CD8-positive, alpha-beta memory T cell (primary cell): Measurements from ENCODE around the gene PSMC3. TPM values are rescaled to one million over a fixed set of nuclear protein-coding genes. Genes with fewer than 3 reads are reported as not detected.

Experiments
- CTCF ChIA-PET: fragments of 350-600 bp; sonication (Branson Sonifier 250); formaldehyde crosslinking; loops from one replicate; lab custom pipeline; 2021; ENCODE audit warnings: antibody characterized with exemption; lab: Charles Lee
- POLR2A ChIA-PET: fragments of 350-600 bp; sonication (Branson Sonifier 250); formaldehyde crosslinking; loops from one replicate; lab custom pipeline; 2021; ENCODE audit warnings: antibody characterized with exemption; lab: Charles Lee
- DNase-seq, 5 donors: peaks; one replicate each; pipeline versions ENCODE4 v3.0.0 to v3.0.0-alpha.2; 2020 to 2022; ENCODE audit warnings: mixed read lengths in 1 of 5
- H3K27ac ChIP-seq: one replicate; pipeline ENCODE4 v1.7.0; 2013; ENCODE audit warnings: low read depth, mild to moderate bottlenecking, low read length, moderate library complexity
- H3K27me3 ChIP-seq: 2 replicates; pipeline ENCODE4 v1.7.0; 2013; ENCODE audit warnings: low read length, mild to moderate bottlenecking; ENCODE audit not compliant: insufficient read depth, poor library complexity, severe bottlenecking
- H3K36me3 ChIP-seq: 2 replicates; pipeline ENCODE4 v1.7.0; 2013; ENCODE audit warnings: mild to moderate bottlenecking, low read length, moderate library complexity; ENCODE audit not compliant: insufficient read depth
- H3K4me1 ChIP-seq: 2 replicates; pipeline ENCODE4 v1.7.0; 2013; ENCODE audit warnings: mild to moderate bottlenecking, low read length, moderate library complexity; ENCODE audit not compliant: insufficient read depth
- H3K4me3 ChIP-seq: 2 replicates; pipeline ENCODE4 v1.7.0; 2013; ENCODE audit warnings: mild to moderate bottlenecking, low read length
- H3K9me3 ChIP-seq: 2 replicates; pipeline ENCODE4 v1.7.0; 2013; ENCODE audit warnings: mild to moderate bottlenecking, low read length
- H3K27ac Mint-ChIP-seq, 8 donors: one replicate each; pipeline ENCODE4 v1.8.0; 2020 to 2021; ENCODE audit warnings: mixed read lengths in 8 of 8, mild to moderate bottlenecking in 6 of 8, inconsistent platforms in 3 of 8, moderate library complexity in 3 of 8
- H3K27me3 Mint-ChIP-seq, 2 donors: one replicate each; pipeline ENCODE4 v1.8.0; 2020 to 2021; ENCODE audit warnings: mixed read lengths in 2 of 2, mild to moderate bottlenecking in 1 of 2, moderate library complexity in 1 of 2
- H3K36me3 Mint-ChIP-seq, 3 donors: one replicate each; pipeline ENCODE4 v1.8.0; 2020 to 2021; ENCODE audit warnings: mixed read lengths in 3 of 3, inconsistent platforms in 1 of 3, mild to moderate bottlenecking in 1 of 3
- H3K4me1 Mint-ChIP-seq, 3 donors: one replicate each; pipeline ENCODE4 v1.8.0; 2020 to 2021; ENCODE audit warnings: mixed read lengths in 3 of 3, inconsistent platforms in 1 of 3, mild to moderate bottlenecking in 1 of 3
- H3K4me3 Mint-ChIP-seq, 7 donors: one replicate each; pipeline ENCODE4 v1.8.0; 2020 to 2021; ENCODE audit warnings: mixed read lengths in 7 of 7, mild to moderate bottlenecking in 6 of 7, moderate library complexity in 4 of 7, inconsistent platforms in 2 of 7
- H3K9me3 Mint-ChIP-seq, 5 donors: one replicate each; pipeline ENCODE4 v1.8.0; 2020 to 2022; ENCODE audit warnings: mixed read lengths in 5 of 5, mild to moderate bottlenecking in 3 of 5, moderate library complexity in 2 of 5, inconsistent platforms in 1 of 5
- polyA plus RNA-seq: library from polyadenylated mRNA; unstranded; fragments of 300-500 nt; fragmentation: Illumina TruSeq; gene quantifications from one replicate; pipeline ENCODE4 v1.2.3, GENCODE V29; 2021
- total RNA-seq, 2 experiments: library from RNA; stranded (reverse); gene quantifications; one replicate each; pipeline ENCODE4 v1.2.3, GENCODE V29; 2021

PSMC3 gene
- total and polyA plus RNA-seq, 3 experiments from 2014 or later, result 118 to 219 (median 200) TPM

- no peaks in the 10 kb centered on the region for H3K27me3 ChIP-seq
- Mint-ChIP-seq H3K4me1 (peaks cover 44 to 80% (median 63%) of the 10 kb centered on the region in 3 donors), H3K27me3 (no peaks in the 10 kb centered on the region), H3K36me3 (no peaks in the 10 kb centered on the region), H3K27ac (peak overlapping the region in 7 of 8 donors; percentile 29 to 93 (median 80)), H3K9me3 (no peaks in the 10 kb centered on the region), H3K4me3 (peak overlapping the region in 5 of 7 donors; percentile 27 to 70 (median 67))
- H3K9me3 ChIP-seq, result no peaks in the 10 kb centered on the region
- H3K4me3 ChIP-seq, result peak overlapping the region; percentile 68
- no peak for DNase-seq
- H3K36me3 ChIP-seq, result no peaks in the 10 kb centered on the region
- CTCF ChIA-PET, result interaction anchor here (1.1 to 10.0 kb wide), 4 partner anchors 15 to 20 kb away, joined by 4 to 106 read pairs (median 9); partner anchors contain the start of gene SLC39A13
- POLR2A ChIA-PET, result no interaction called here
- peak overlapping the region; percentile 79 for H3K27ac ChIP-seq
- peaks cover 47% of the 10 kb centered on the region for H3K4me1 ChIP-seq
Observed at GRCh38 chr11:47393163-47394049, 32.8 kb downstream of the PSMC3 start.

- POLR2A ChIA-PET, result no interaction called here
- H3K36me3 Mint-ChIP-seq, result no peaks in the 10 kb centered on the region
- peaks cover 46 to 81% (median 64%) of the 10 kb centered on the region in 3 donors for H3K4me1 Mint-ChIP-seq
- peaks cover 47% of the 10 kb centered on the region for H3K4me1 ChIP-seq
- H3K36me3 ChIP-seq, result no peaks in the 10 kb centered on the region
- no peaks in the 10 kb centered on the region for H3K27me3 Mint-ChIP-seq
- DNase-seq, result no peak
- H3K27ac ChIP-seq, result peak overlapping the region; percentile 79
- peak overlapping the region in 1 of 7 donors; percentile 85 for H3K4me3 Mint-ChIP-seq
- no peaks in the 10 kb centered on the region for H3K27me3 ChIP-seq
- H3K27ac Mint-ChIP-seq, result peak overlapping the region in 3 of 8 donors; percentile 10 to 43 (median 17)
- H3K9me3 Mint-ChIP-seq, result no peaks in the 10 kb centered on the region
- no peaks in the 10 kb centered on the region for H3K9me3 ChIP-seq
- H3K4me3 ChIP-seq, result no peak overlapping the region
- CTCF ChIA-PET, result interaction anchor here (0.8 to 10.0 kb wide), 6 partner anchors 8 to 61 kb away, joined by 3 to 106 read pairs (median 6); partner anchors contain the start of gene SLC39A13
Observed at GRCh38 chr11:47392546-47393162, 33.6 kb downstream of the PSMC3 start.

DNA sequence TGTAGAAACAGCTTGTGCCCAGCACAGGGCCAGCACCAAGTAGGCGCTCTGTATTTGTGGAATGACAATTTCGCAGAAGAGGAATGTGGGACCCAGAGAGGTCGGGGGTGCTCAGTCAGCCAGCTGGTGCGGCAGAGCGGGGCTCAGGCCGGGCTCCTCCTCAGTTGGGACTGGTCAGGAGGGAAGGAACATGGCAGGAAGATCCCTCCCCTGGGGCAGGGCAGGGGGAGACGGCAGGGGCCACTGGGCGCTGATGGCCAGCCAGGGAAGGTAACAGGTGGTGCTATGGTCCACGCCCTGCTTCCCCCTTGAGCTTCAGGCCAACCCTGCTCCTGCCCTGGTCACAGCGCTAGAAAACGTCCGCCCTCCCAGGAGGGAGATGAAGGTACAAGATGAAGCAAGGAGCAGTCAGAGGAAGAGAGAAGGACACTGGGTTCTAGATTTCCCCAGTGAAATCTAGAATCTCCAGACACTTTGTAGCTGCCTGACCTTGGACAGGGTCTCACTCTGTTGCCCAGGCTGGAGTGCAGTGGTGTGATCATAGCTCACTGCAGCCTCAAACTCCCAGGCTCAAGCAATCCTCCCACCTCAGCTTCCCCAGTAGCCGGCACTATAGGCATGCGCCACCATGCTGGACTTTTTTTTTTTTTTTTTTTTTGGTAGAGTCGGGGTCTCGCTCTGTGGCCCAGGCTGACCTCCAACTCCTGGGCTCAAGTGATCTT, 34.4 kb downstream of the PSMC3 start:
- Histone ChIP-seq H3K27me3 (no peaks in the 10 kb centered on the region), H3K4me1 (peaks cover 47% of the 10 kb centered on the region), H3K36me3 (no peaks in the 10 kb centered on the region), H3K9me3 (no peaks in the 10 kb centered on the region), H3K27ac (no peak overlapping the region), H3K4me3 (no peak overlapping the region)
- Mint-ChIP-seq H3K27ac (peak overlapping the region in 3 of 8 donors; percentile 61 to 85 (median 68)), H3K27me3 (no peaks in the 10 kb centered on the region), H3K9me3 (no peaks in the 10 kb centered on the region), H3K4me3 (peak overlapping the region in 1 of 7 donors; percentile 25), H3K36me3 (no peaks in the 10 kb centered on the region), H3K4me1 (peaks cover 44 to 77% (median 64%) of the 10 kb centered on the region in 3 donors)
- ChIA-PET CTCF (interaction anchor here (0.8 to 10.0 kb wide), 6 partner anchors 8 to 62 kb away, joined by 3 to 106 read pairs (median 8); partner anchors contain the start of gene SLC39A13), POLR2A (no interaction called here)
- no peak for DNase-seq

DNA sequence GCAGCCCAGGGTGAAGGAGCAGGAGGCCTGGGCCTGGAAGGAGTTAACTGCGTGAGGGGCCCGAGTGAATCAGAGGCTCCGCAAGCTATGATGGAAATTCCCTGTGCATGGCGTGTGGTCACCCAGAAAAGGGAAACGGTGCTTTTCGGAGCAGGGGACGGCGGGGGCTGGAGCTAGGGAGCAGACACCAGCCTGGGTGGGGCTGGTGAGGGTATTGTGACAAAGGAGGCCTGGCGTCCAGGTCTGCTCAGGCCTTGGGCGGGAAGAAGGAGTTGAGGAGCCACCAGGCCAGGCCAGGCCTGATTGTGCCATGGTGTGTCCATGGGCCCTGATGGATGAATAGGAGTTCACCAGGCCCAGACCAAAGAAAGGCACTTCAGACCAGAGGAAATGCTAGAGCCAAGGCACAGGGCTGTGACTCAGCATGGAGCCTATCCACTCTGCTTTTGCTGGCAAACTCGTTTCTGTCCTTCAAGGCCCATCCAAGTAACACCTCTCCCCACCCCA, 35.1 kb downstream of the PSMC3 start:
- no peaks in the 10 kb centered on the region for H3K36me3 Mint-ChIP-seq
- H3K4me1 ChIP-seq, result peaks cover 47% of the 10 kb centered on the region
- no peak overlapping the region for H3K4me3 ChIP-seq
- H3K27ac ChIP-seq, result no peak overlapping the region
- no peak for DNase-seq
- peak overlapping the region in 1 of 7 donors; percentile 68 for H3K4me3 Mint-ChIP-seq
- no peaks in the 10 kb centered on the region for H3K27me3 Mint-ChIP-seq
- POLR2A ChIA-PET, result no interaction called here
- no peaks in the 10 kb centered on the region for H3K27me3 ChIP-seq
- H3K9me3 Mint-ChIP-seq, result no peaks in the 10 kb centered on the region
- H3K4me1 Mint-ChIP-seq, result peaks cover 44 to 76% (median 63%) of the 10 kb centered on the region in 3 donors
- CTCF ChIA-PET, result interaction anchor here (1.2 to 10.0 kb wide), 3 partner anchors 18 to 21 kb away, joined by 4 to 106 read pairs (median 10); no protein-coding TSS in a partner anchor
- no peaks in the 10 kb centered on the region for H3K36me3 ChIP-seq
- no peaks in the 10 kb centered on the region for H3K9me3 ChIP-seq
- peak overlapping the region in 5 of 8 donors; percentile 47 to 84 (median 70) for H3K27ac Mint-ChIP-seq

DNA sequence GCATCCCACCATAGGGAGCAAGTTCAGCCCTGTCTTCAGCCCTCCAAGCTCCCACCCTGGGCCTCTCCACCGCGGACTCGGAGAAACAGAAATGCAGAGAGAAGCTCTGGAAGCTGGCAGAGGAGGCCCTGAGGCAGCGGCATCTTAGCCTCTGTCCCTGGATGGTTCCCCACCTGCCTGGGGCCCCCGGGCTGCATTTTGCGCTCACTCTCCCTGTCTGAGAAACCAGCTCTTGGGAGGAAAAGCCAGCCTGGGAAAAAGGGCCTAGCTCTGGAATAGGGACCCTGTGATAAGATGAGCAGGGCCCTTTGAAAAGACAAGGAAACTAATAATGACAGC, 35.8 kb downstream of the PSMC3 start:
- Histone ChIP-seq H3K36me3 (no peaks in the 10 kb centered on the region), H3K4me3 (no peak overlapping the region), H3K9me3 (no peaks in the 10 kb centered on the region), H3K27me3 (no peaks in the 10 kb centered on the region), H3K4me1 (peaks cover 40% of the 10 kb centered on the region), H3K27ac (no peak overlapping the region)
- ChIA-PET CTCF (interaction anchor here (0.9 to 10.0 kb wide), 4 partner anchors 9 to 21 kb away, joined by 4 to 106 read pairs (median 8); no protein-coding TSS in a partner anchor), POLR2A (no interaction called here)
- no peaks in the 10 kb centered on the region for H3K27me3 Mint-ChIP-seq
- peak overlapping the region in 7 of 8 donors; percentile 7 to 84 (median 51) for H3K27ac Mint-ChIP-seq
- peaks cover 39 to 68% (median 56%) of the 10 kb centered on the region in 3 donors for H3K4me1 Mint-ChIP-seq
- H3K36me3 Mint-ChIP-seq, result no peaks in the 10 kb centered on the region
- no peak for DNase-seq
- H3K9me3 Mint-ChIP-seq, result no peaks in the 10 kb centered on the region
- peak overlapping the region in 1 of 7 donors; percentile 74 for H3K4me3 Mint-ChIP-seq

GRCh38 chr11:47389577-47390421, 36.4 kb downstream of the PSMC3 start:
- CTCF ChIA-PET, result interaction anchor here (0.9 to 10.0 kb wide), 4 partner anchors 9 to 22 kb away, joined by 4 to 106 read pairs (median 8); no protein-coding TSS in a partner anchor
- Histone ChIP-seq H3K4me3 (no peak overlapping the region), H3K27ac (no peak overlapping the region), H3K9me3 (no peaks in the 10 kb centered on the region), H3K36me3 (no peaks in the 10 kb centered on the region), H3K27me3 (no peaks in the 10 kb centered on the region), H3K4me1 (peaks cover 34% of the 10 kb centered on the region)
- H3K4me1 Mint-ChIP-seq, result peaks cover 38 to 62% (median 50%) of the 10 kb centered on the region in 3 donors
- H3K27ac Mint-ChIP-seq, result peak overlapping the region in 4 of 8 donors; percentile 38 to 68 (median 56)
- no peaks in the 10 kb centered on the region for H3K36me3 Mint-ChIP-seq
- no peaks in the 10 kb centered on the region for H3K27me3 Mint-ChIP-seq
- POLR2A ChIA-PET, result interaction anchor here (1.0 kb wide), 1 partner anchor 10 kb away, joined by 3 read pairs; no protein-coding TSS in a partner anchor
- H3K4me3 Mint-ChIP-seq, result peak overlapping the region in 6 of 7 donors; percentile 61 to 87 (median 75)
- peak in 1 of 5 donors; percentile 18 for DNase-seq
- no peaks in the 10 kb centered on the region for H3K9me3 Mint-ChIP-seq
